Kidney (tissue), 14 donors: Measurements from ENCODE around the gene PLD2. TPM values are rescaled to one million over a fixed set of nuclear protein-coding genes. Genes with fewer than 3 reads are reported as not detected.

Experiments
- DNase-seq, 5 donors: peaks; one replicate each; pipeline ENCODE4 v3.0.0-alpha.2; 2013 to 2020
- FAIRE-seq: peaks from 2 replicates; lab custom pipeline; 2012; peaks lifted over from hg19 to GRCh38; lab: Jason Lieb, UNC
- H3K27ac ChIP-seq, 2 donors: one replicate each; pipeline ENCODE4 v1.7.0; 2013; ENCODE audit warnings: low read depth in 2 of 2, low read length in 2 of 2, inconsistent platforms in 1 of 2
- H3K27me3 ChIP-seq: one replicate; pipeline ENCODE4 v1.7.1; 2013; ENCODE audit warnings: low read length, inconsistent platforms; ENCODE audit not compliant: control insufficient read depth, insufficient read depth
- H3K36me3 ChIP-seq, 3 donors: one replicate each; pipeline versions ENCODE4 v1.7.0 to v1.7.1; 2013; ENCODE audit warnings: low read length in 3 of 3, control low read depth in 1 of 3, inconsistent platforms in 1 of 3; ENCODE audit not compliant: insufficient read depth in 3 of 3, control insufficient read depth in 2 of 3
- H3K4me1 ChIP-seq, 3 donors: one replicate each; pipeline versions ENCODE4 v1.7.0 to v1.7.1; 2013; ENCODE audit warnings: low read length in 3 of 3, inconsistent platforms in 1 of 3, low read depth in 1 of 3; ENCODE audit not compliant: control insufficient read depth in 2 of 3, insufficient read depth in 2 of 3
- H3K4me3 ChIP-seq, 3 donors: one replicate each; pipeline versions ENCODE4 v1.7.0 to v1.8.1; 2013; ENCODE audit warnings: low read length in 3 of 3, control low read depth in 1 of 3, inconsistent platforms in 1 of 3
- H3K9ac ChIP-seq, 3 donors: one replicate each; pipeline versions ENCODE4 v1.7.0 to v1.7.1; 2013; ENCODE audit warnings: low read length in 3 of 3, control low read depth in 1 of 3, inconsistent platforms in 1 of 3
- H3K9me3 ChIP-seq, 3 donors: one replicate each; pipeline versions ENCODE4 v1.7.0 to v1.7.1; 2013; ENCODE audit warnings: low read length in 3 of 3, control low read depth in 1 of 3, inconsistent platforms in 1 of 3; ENCODE audit not compliant: control insufficient read depth in 2 of 3, insufficient read depth in 1 of 3
- intact Hi-C: fragments of 100-400 bp; cut with DNase I; formaldehyde crosslinking; loops from one replicate; pipeline ENCODE4 v1.11.1; 2022
- polyA plus RNA-seq: library from polyadenylated mRNA; stranded (reverse); fragments of 350-450 nt; fragmentation: Illumina TruSeq; extraction: RNeasy Lipid Tissue Mini Kit (QIAGEN cat#74804); gene quantifications from one replicate; pipeline ENCODE4 v1.2.3, GENCODE V29; 2014; ENCODE audit warnings: low read depth, low replicate concordance; ENCODE audit not compliant: insufficient read depth
- total RNA-seq: library from RNA; stranded (reverse); fragmentation: NEBNext Ultra II Directional; extraction: Animal tissue kit (Norgen Biotek cat#: 25700); gene quantifications from one replicate; pipeline ENCODE4 v1.2.1, GENCODE V29; 2021
- TF ChIP-seq, protein P1 (sequence below): IDR thresholded peaks from 3 replicates; pipeline ENCODE4 v1.5.1; 2012; ENCODE audit warnings: mild to moderate bottlenecking, moderate library complexity, borderline replicate concordance; ENCODE audit not compliant: insufficient read depth; ENCODE audit errors: extremely low read depth
- donor health status: control.
- donor health status: control.
- donor health status: control.
- donor health status: control.
- donor health status: control.
- donor health status: DM: yes; HTN: yes; CAD: no.
- donor health status: Normal renal cell carcinoma (clear cell type).

Gene PLD2
- total and polyA plus RNA-seq, 2 donors from 2014 or later = 9.2 to 45.4 TPM

DNA sequence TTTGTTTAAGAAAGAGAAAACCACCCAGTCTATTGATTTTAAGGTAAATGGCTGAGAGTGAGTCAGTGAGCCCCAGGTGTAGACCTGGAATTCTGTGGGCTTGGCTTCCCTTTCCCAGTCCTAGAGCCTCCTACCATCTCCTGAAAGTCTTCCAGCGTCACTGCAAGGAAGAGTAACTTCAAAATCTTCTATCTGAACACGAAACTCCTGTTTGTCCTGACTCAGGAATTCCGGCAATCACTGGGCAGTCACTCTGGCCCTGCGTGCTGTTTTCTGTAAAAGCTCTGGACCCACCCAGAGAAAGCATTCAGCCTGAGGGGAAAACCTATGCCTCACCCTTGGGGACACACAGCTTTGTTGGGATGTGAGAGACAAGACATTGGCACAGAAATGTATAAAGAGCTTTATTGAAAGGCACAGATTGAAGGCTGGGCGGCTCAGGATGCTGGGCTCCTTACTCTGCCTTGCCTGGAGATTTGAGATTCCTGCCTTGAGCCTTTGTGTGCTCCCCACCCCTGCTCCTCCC is 42.1 kb downstream of the PLD2 start:
- H3K9me3 ChIP-seq = no peaks in the 10 kb centered on the region
- H3K9ac ChIP-seq = no peak overlapping the region
- DNase-seq (peak in 1 of 5 donors; percentile 48), FAIRE-seq (no peak)
- H3K4me3 ChIP-seq = no peak overlapping the region
- H3K27ac ChIP-seq = no peak overlapping the region
- intact Hi-C loops = no loop called here
- peaks cover 0 to 2% (median 0%) of the 10 kb centered on the region in 3 donors for H3K36me3 ChIP-seq
- H3K4me1 ChIP-seq = peaks cover 0 to 23% (median 21%) of the 10 kb centered on the region in 3 donors
- H3K27me3 ChIP-seq = no peaks in the 10 kb centered on the region
- TF ChIP-seq, protein P1, sequence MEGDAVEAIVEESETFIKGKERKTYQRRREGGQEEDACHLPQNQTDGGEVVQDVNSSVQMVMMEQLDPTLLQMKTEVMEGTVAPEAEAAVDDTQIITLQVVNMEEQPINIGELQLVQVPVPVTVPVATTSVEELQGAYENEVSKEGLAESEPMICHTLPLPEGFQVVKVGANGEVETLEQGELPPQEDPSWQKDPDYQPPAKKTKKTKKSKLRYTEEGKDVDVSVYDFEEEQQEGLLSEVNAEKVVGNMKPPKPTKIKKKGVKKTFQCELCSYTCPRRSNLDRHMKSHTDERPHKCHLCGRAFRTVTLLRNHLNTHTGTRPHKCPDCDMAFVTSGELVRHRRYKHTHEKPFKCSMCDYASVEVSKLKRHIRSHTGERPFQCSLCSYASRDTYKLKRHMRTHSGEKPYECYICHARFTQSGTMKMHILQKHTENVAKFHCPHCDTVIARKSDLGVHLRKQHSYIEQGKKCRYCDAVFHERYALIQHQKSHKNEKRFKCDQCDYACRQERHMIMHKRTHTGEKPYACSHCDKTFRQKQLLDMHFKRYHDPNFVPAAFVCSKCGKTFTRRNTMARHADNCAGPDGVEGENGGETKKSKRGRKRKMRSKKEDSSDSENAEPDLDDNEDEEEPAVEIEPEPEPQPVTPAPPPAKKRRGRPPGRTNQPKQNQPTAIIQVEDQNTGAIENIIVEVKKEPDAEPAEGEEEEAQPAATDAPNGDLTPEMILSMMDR = no peak

DNA sequence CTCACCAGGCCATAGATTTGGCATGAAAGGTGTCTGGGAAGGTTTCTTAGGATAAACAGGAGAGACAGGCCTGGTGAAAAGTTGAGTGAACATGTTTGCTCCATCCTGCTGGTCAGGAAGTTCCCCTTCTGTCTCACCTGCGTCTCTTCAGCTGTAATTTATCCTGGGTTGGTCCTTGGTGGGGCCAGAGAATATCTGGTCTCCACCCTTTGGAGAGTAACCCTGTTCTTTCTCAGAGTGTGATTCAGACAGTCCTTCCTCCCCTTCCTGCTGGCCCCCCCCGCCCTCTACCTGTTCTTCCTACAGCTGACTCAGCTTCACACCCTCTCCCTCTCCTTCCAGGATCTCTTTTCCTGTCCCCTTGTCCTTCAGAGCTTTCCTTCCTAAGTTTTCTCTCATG is 43.3 kb downstream of the PLD2 start:
- Histone ChIP-seq H3K27me3 (no peaks in the 10 kb centered on the region), H3K4me3 (no peak overlapping the region), H3K36me3 (peaks cover 0 to 2% (median 0%) of the 10 kb centered on the region in 3 donors), H3K4me1 (peaks cover 0 to 23% (median 21%) of the 10 kb centered on the region in 3 donors), H3K9me3 (no peaks in the 10 kb centered on the region), H3K27ac (no peak overlapping the region), H3K9ac (no peak overlapping the region)
- no peak for FAIRE-seq
- DNase-seq = peak in 1 of 5 donors; percentile 66
- intact Hi-C loops = no loop called here
- TF ChIP-seq, protein P1 = no peak

DNA sequence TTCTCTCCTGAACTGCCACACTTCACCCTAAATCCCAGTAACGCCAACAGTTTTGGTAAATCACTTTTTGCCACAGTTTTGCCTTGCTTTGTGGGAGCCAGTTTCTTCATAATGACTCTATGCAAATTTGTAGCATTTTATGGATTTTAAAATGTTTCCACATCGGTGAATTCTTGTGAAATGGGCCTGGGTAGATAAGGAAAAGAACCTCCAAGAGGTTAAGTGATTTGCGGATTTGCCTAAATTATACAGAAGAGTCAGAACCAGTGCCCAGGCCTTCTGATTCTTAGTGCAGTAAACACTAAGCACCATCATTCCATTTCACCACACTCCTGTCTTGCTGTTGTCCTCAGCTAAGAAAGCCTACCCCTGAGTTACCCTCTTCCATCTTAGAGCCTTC is 44.1 kb downstream of the PLD2 start:
- H3K9ac ChIP-seq = no peak overlapping the region
- H3K27ac ChIP-seq = no peak overlapping the region
- no peak overlapping the region for H3K4me3 ChIP-seq
- peaks cover 0 to 19% (median 18%) of the 10 kb centered on the region in 3 donors for H3K4me1 ChIP-seq
- DNase-seq (no peak), FAIRE-seq (no peak)
- H3K36me3 ChIP-seq = peaks cover 0 to 2% (median 0%) of the 10 kb centered on the region in 3 donors
- TF ChIP-seq, protein P1 = no peak
- intact Hi-C loops = no loop called here
- no peaks in the 10 kb centered on the region for H3K27me3 ChIP-seq
- H3K9me3 ChIP-seq = no peaks in the 10 kb centered on the region
